Jurkat, Clone E6-1 (cell line): ENCODE measurements around the gene SYK.
A peak's percentile ranks its signal among the peaks of the same experiment; 100 is the strongest.
"Not testable (repeated sequence)": the region's sequence is repeated elsewhere in the genome, so short reads cannot be mapped to it uniquely, and the experiment has no call there.

Source experiments
- DNase-seq: peaks from one replicate; pipeline ENCODE4 v3.0.0-alpha.2; 2011; ENCODE audit warnings: low read depth, low spot score
- H3K4me3 ChIP-seq: 2 replicates; pipeline ENCODE4 v1.5.1; 2011; ENCODE audit warnings: mild to moderate bottlenecking, low read length, control low read depth, moderate library complexity

SYK gene

DNA sequence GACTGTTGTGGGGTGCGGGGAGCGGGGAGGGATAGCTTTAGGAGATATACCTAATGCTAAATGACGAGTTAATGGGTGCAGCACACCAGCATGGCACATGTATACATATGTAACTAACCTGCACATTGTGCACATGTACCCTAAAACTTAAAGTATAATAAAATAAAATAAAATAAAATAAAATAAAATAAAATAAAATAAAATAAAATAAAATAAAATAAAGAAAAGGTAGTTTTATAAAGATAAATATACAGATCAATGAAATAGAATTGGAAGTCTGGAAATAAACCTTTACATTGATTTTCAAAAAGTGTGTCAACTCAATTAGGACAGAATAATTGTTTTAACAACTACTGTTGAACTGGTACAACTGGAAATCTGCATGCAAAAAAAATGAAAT lies 8.6 kb upstream of the SYK start:
- not testable (repeated sequence) for H3K4me3 ChIP-seq

GRCh38 chr9:90793729-90794128 lies 7.9 kb upstream of the SYK start:
- no peak for DNase-seq
- H3K4me3 ChIP-seq, result no peak overlapping the region

More for the DNA sequence above, 8.6 kb upstream of the SYK start:
- DNase-seq, result not testable (repeated sequence)

GRCh38 chr9:90795084-90795483 lies 6.5 kb upstream of the SYK start:
- DNase-seq, result no peak
- no peak overlapping the region for H3K4me3 ChIP-seq

DNA sequence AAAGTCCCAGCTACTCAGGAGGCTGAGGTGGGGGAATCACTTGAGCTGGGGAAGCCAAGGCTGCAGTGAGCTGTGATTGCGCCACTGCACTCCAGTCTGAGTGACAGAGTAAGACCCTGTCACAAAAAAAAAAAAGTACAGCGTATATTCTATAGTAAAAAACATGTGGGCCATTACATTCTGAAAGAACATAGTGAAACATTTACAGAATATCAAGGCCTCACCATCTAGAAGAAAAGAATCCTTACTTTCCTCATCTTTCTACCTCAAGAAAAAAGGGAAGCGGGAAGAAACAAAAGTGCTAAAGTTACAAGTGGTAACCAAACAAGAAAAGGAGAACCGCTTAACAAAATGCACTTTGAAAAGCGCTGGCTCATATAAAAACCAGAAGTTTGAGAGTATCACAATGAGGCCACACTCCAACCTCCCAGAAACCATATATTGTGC lies 5.7 kb upstream of the SYK start:
- H3K4me3 ChIP-seq, result no peak overlapping the region
- DNase-seq, result no peak

- no peak for DNase-seq
- no peak overlapping the region for H3K4me3 ChIP-seq
Measured at GRCh38 chr9:90799271-90799852, 2.3 kb upstream of the SYK start.

- DNase-seq, result no peak
- peak overlapping the region; percentile 61 for H3K4me3 ChIP-seq
Measured at GRCh38 chr9:90801973-90802322, 329 bp downstream of the SYK start.

DNA sequence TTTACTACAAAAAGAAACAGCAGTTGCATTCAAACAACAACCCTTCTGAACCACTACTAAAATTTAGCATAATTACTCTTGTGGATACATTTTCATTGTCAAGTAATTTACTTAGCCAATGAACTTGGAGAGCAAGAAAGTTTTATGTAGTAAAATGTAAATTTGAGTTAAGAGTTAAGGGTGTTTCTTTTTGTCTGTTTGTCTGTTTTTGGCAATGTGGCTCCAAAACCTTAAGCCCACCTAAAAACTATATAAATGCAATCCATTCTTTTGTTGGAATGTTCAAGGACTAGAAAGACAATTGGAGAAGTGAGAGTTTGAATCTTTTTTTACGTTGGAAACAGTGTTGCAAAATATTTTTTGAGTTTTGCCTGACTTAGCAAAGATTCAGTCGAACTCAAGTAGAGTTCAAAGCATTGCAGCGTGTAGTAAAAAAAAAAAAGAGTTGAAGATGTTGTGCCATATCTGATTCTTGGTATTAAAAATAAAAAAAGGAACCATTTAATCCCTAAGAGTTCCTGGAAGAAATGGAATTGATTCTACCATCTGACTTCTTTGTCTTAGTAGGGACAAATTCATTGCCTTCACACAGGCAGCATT lies 867 bp downstream of the SYK start:
- peak overlapping the region; percentile 61 for H3K4me3 ChIP-seq
- DNase-seq, result no peak

DNA sequence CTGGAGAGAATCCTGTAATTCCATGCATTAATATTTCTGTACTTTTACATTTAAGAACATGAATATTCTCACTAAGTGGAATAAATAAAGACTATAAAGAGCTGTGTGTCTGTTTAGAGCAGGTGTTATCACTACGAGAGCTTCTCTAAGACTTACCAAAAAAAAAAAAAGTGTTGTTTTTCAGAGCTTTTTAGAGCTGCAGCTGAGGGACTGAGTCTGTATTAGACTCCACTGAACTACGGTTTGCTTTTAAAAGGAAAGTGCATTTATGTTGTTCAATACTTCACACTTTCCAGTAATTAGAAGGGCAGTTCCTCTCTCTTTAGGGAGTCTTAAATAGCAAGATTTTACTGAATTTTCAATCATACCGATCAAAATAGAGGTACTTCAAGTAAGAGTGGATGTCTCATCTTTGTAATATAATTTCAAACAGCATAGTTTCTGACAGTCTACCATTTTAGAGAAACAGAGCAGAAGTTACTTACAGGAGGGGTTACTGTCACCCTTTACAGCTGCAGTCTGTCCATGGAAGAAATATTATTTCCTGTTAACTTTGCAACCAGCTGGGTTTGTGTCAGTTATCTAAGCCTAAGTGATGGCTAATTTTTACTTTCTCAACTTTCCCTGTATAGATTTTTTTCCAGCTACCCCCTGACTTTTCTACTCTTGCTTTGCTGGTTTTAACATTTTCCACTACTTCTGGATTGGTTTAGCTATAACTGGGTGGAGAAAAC lies 2.4 kb downstream of the SYK start:
- peak; percentile 62 for DNase-seq
- H3K4me3 ChIP-seq, result peak overlapping the region; percentile 61

DNA sequence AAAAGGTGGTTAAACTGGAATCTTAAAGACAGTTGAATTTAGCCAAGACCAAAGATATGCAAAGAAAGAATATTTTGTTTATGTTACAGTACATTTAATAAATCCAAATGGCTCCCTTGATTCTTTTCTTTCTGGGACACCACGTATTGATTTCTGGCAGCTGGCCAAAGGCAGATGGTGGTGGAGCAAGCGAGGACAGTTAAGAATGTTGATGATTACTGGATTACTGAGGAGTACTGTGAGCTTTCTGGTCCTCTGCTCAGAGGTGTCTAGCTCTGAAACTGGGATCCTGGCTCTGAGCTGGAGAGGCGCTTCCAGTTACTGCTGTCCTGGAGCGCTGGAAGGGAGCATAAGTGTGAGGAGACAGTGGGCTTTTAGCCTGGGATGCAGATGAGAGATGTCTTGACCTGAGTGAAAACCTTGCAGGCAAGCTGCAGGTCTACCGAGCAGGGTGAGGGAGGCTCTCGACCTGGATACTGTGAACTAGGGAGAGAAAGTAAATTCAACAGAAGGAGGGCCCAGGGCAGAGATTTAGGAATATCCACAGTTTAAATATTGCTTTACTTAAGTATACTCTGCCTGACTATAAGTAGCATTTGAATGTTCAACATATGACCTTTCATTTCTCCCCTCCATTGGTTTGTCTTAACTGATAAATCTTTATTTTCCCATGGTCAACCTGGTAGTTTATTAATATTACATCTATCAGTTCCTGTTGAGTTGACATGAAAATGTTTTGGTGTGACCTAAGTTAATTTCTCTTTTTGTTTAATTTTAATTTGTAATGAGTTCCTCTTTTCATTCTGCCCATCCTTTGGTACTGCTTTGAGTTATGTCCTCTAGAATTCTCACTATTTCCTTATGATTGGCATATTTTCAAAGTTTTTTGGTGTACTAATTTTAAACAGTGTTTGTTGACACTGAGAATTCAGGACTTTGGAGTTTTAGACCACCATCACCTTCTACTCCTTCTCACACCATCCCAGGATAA lies 3.7 kb downstream of the SYK start:
- peak overlapping the region; percentile 11 for H3K4me3 ChIP-seq

GRCh38 chr9:90807006-90807405 lies 5.4 kb downstream of the SYK start:
- peak overlapping the region; percentile 27 for H3K4me3 ChIP-seq
- DNase-seq, result no peak

More for the DNA sequence above, 3.7 kb downstream of the SYK start:
- DNase-seq, result no peak

DNA sequence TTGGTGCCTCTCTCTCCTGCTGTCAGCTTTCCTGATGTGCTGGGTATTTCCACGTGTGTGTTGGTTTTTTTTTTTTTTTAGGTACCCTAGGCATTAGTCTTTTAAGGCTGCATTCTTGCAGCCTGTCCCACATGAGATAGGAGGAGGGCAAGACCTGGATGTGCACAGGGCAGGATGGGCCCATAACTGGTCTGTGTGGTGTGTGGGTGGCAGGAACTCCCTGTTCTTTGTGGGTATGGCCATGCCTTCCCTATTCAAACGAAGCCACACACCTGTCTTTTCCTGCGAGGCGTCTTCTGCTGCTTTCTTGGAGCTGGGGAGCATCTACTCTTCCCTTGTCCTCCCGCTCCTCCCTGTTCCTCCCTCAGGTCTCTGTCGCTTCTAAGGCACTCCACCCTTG lies 6.8 kb downstream of the SYK start:
- H3K4me3 ChIP-seq, result peak overlapping the region; percentile 27
- no peak for DNase-seq

DNA sequence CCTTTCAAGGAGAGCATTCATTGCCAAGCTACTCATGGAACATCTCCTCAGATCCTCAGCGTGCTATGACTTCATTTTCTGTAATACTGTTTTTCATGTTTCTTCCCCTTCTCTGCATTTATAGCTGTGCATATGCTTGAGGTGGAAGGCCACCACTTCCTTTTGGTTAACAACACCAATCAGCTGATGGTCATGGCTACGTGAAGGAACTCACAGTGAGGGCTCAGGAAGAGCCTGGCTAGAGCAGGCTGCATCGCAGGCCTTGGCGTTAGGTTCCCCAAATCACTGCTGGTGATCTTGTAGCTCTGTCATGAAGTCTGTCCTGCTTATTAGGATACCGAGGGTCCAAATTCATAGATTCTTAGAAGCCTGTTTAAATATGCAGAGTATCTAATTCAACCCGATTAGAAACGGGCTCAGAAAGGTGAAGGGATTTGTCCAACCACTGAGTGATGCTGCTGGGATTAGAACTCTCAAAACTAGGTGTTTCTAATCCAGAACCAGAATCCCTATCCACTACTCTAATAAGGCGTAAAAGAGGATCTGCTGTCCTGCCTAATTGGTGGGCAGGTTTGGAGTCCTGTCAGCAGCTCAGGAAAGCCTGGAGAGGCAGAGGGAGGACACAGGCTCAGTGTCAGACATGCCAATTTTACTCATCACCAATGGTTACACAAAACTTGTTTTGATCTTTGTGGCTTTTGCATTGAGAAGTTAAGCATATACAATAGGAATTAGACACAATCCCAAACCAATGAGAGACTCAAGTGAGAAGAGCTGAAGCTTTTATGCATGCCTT lies 7.5 kb downstream of the SYK start:
- no peak for DNase-seq
- no peak overlapping the region; the same call in 1 of the 2 replicates for H3K4me3 ChIP-seq

- H3K4me3 ChIP-seq, result no peak overlapping the region
Measured at GRCh38 chr9:90810691-90811090, 9.1 kb downstream of the SYK start.

GRCh38 chr9:90813046-90813445 lies 11.4 kb downstream of the SYK start:
- no peak for DNase-seq
- H3K4me3 ChIP-seq, result no peak overlapping the region

More at GRCh38 chr9:90810691-90811090, 9.1 kb downstream of the SYK start:
- DNase-seq, result no peak

DNA sequence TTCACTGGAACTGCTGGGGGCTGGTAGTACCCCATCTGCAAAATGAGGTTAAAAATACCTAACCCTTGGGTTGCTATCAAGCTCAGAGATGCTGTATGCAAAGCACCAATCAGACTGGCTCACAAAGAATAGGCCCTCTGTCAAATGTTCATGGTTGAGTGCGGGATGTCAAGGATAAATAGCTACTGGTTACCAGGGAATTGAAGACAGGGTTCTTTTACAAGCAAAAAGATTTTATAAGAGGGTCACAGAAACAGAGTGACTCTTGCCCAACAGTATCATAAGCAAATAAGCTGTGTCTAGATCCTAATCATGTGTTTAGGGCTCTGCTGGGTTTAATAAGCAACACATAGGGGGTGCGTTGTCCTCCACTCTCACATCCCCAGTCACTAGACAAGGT lies 11.9 kb downstream of the SYK start:
- H3K4me3 ChIP-seq, result no peak overlapping the region
- no peak for DNase-seq

DNA sequence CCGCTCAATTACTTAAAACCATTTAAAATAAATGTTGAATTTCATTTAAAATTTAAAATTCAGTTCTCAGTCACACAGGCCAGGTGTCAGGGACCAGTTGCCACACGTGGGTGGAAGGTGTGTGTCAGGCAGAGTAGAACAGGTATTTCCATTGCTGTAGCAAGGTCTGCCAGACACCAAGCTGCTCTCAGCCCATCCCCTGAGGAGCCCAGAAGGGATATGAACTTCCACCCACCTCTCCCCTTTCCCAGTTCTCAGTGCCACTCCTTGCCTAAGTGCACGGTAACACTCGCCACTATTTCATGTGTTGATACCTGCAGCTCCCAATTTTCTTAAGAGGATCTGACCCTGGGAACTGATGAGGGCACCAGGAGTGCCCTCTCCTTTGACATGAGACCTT lies 12.7 kb downstream of the SYK start:
- no peak overlapping the region for H3K4me3 ChIP-seq

GRCh38 chr9:90815183-90815943 lies 13.7 kb downstream of the SYK start:
- DNase-seq, result peak; percentile 87
- peak overlapping the region; percentile 26 for H3K4me3 ChIP-seq

More for the DNA sequence above, 12.7 kb downstream of the SYK start:
- DNase-seq, result no peak

DNA sequence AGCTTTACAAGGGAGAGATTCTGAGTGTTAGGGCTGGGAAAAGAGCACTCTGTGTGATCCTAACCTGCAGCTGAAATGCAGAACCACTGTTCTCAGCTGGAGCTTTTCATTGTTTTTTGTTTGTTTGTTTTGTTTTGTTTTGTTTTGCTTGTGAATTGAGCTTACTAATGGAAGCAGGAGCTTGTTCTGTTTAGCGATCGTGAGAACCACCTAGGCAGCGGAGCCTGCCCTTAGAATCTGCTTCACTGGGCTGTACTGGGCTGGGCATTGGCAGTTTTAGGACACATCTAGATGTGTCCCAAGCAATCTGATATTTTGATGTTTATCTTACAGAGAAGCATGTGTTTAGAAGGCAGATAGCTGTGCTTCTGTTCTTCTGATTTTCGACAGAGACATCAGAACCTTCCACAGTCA lies 14.3 kb downstream of the SYK start:
- no peak for DNase-seq
- peak overlapping the region; percentile 26 for H3K4me3 ChIP-seq
